IMR-90 (cell line): ENCODE measurements around the gene CFAP45. TPM values are rescaled to one million over a fixed set of nuclear protein-coding genes. Genes with fewer than 3 reads are reported as not detected.

Experiments
- ATAC-seq: fragments of 200-7000 bp; cut with Tn5 transposase; 2 replicates; pipeline ENCODE4 v1.9.1; 2020; ENCODE audit warnings: low read depth, mild to moderate bottlenecking, moderate library complexity
- BruUV-seq: library from RNA; stranded (reverse); fragments of 400-500 nt; replicated peaks from 2 replicates; lab custom pipeline; 2021; lab: Mats Ljungman, UMichigan
- CTCF ChIA-PET: fragments of 300-600 bp; formaldehyde crosslinking; extraction: SDS; loops from one replicate; lab custom pipeline; 2021; ENCODE audit warnings: antibody characterized with exemption; lab: Yijun Ruan, JAX
- POLR2A ChIA-PET: fragments of 300-600 bp; sonication (Branson Sonifier 250); formaldehyde crosslinking; loops from one replicate; lab custom pipeline; 2022; ENCODE audit warnings: antibody characterized with exemption; ENCODE audit not compliant: unreplicated experiment; lab: Charles Lee
- DNase-seq: peaks from one replicate; pipeline ENCODE4 v3.0.0; 2013
- H2AFZ ChIP-seq: replicated peaks from 2 replicates; pipeline ENCODE3; 2013; ENCODE audit warnings: low read length, mild to moderate bottlenecking; ENCODE audit not compliant: poor library complexity
- H2AK5ac ChIP-seq: 2 replicates; pipeline ENCODE4 v1.6.1; 2013; ENCODE audit warnings: low read depth, low read length, inconsistent platforms
- H2AK9ac ChIP-seq: replicated peaks from 2 replicates; pipeline ENCODE3; 2013; ENCODE audit warnings: mild to moderate bottlenecking, low read depth, low read length, moderate library complexity; ENCODE audit not compliant: poor library complexity
- H2BK120ac ChIP-seq: 2 replicates; pipeline ENCODE4 v1.6.1; 2013; ENCODE audit warnings: low read depth, low read length, inconsistent platforms
- H2BK15ac ChIP-seq: 3 replicates; pipeline ENCODE4 v1.6.1; 2013; ENCODE audit warnings: low read depth, low read length, inconsistent platforms
- H2BK20ac ChIP-seq: 2 replicates; pipeline ENCODE4 v1.6.1; 2013; ENCODE audit warnings: low read depth, mild to moderate bottlenecking, inconsistent platforms, low read length, moderate library complexity
- H2BK5ac ChIP-seq: 2 replicates; pipeline ENCODE4 v1.6.1; 2013; ENCODE audit warnings: mild to moderate bottlenecking, low read depth, low read length, inconsistent platforms; ENCODE audit not compliant: poor library complexity, severe bottlenecking
- H3K14ac ChIP-seq: replicated peaks from 2 replicates; pipeline ENCODE4 v1.6.1; 2013; ENCODE audit warnings: low read depth, low read length, inconsistent platforms
- H3K18ac ChIP-seq: 2 replicates; pipeline ENCODE4 v1.6.1; 2013; ENCODE audit warnings: low read depth, low read length, control low read depth
- H3K23ac ChIP-seq: 2 replicates; pipeline ENCODE4 v1.6.1; 2013; ENCODE audit warnings: low read depth, low read length, inconsistent platforms
- H3K27ac ChIP-seq: 2 replicates; pipeline ENCODE4 v1.5.1; 2013; ENCODE audit warnings: mild to moderate bottlenecking, control low read depth, low read length; ENCODE audit not compliant: insufficient read depth
- H3K27me3 ChIP-seq: 2 replicates; pipeline ENCODE4 v1.6.1; 2013; ENCODE audit warnings: low read length; ENCODE audit not compliant: control insufficient read depth, insufficient read depth
- H3K36me3 ChIP-seq: 2 replicates; pipeline ENCODE4 v1.6.1; 2013; ENCODE audit warnings: low read length, mixed read lengths; ENCODE audit not compliant: control insufficient read depth, insufficient read depth
- H3K4ac ChIP-seq: 2 replicates; pipeline ENCODE4 v1.6.1; 2013; ENCODE audit warnings: low read depth, low read length, inconsistent platforms
- H3K4me1 ChIP-seq: 2 replicates; pipeline ENCODE4 v1.6.1; 2013; ENCODE audit warnings: low read length, mixed read lengths; ENCODE audit not compliant: control insufficient read depth, insufficient read depth
- H3K4me2 ChIP-seq: 2 replicates; pipeline ENCODE4 v1.6.1; 2013; ENCODE audit warnings: low read depth, mild to moderate bottlenecking, control low read depth, low read length, moderate library complexity
- H3K4me3 ChIP-seq: 2 replicates; pipeline ENCODE4 v1.5.1; 2013; ENCODE audit warnings: low read depth, mild to moderate bottlenecking, control low read depth, low read length, moderate library complexity; ENCODE audit not compliant: insufficient read depth
- H3K56ac ChIP-seq: 2 replicates; pipeline ENCODE4 v1.6.1; 2013; ENCODE audit warnings: low read length, inconsistent platforms; ENCODE audit not compliant: insufficient read depth; ENCODE audit errors: extremely low read depth
- H3K79me1 ChIP-seq, 2 experiments: 2 replicates each; pipeline ENCODE4 v1.6.1; 2013; ENCODE audit warnings: low read length in 2 of 2, inconsistent platforms in 1 of 2, low read depth in 1 of 2
- H3K9ac ChIP-seq: 2 replicates; pipeline ENCODE4 v1.6.1; 2013; ENCODE audit warnings: low read depth, low read length, control low read depth
- H3K9me1 ChIP-seq: 2 replicates; pipeline ENCODE4 v1.6.1; 2013; ENCODE audit warnings: low read length, inconsistent platforms; ENCODE audit not compliant: insufficient read depth
- H3K9me3 ChIP-seq: 2 replicates; pipeline ENCODE4 v1.6.1; 2013; ENCODE audit warnings: low read length; ENCODE audit not compliant: control insufficient read depth, insufficient read depth
- H4K20me1 ChIP-seq: 2 replicates; pipeline ENCODE4 v1.6.1; 2013; ENCODE audit warnings: low read length, inconsistent platforms; ENCODE audit not compliant: insufficient read depth
- H4K5ac ChIP-seq: 2 replicates; pipeline ENCODE4 v1.6.1; 2013; ENCODE audit warnings: mild to moderate bottlenecking, low read depth, low read length, control low read depth
- H4K8ac ChIP-seq, 2 experiments: 2 replicates each; pipeline ENCODE4 v1.6.1; 2013; ENCODE audit warnings: low read depth in 2 of 2, low read length in 2 of 2, control low read depth in 1 of 2, inconsistent platforms in 1 of 2
- H4K91ac ChIP-seq: 2 replicates; pipeline ENCODE4 v1.6.1; 2013; ENCODE audit warnings: low read depth, low read length, inconsistent platforms; ENCODE audit not compliant: insufficient read depth
- BHLHE40 ChIP-seq: fragments of 150-350 bp; IDR thresholded peaks from 2 replicates; pipeline ENCODE4 v1.6.1; 2016; ENCODE audit warnings: mild to moderate bottlenecking, low read depth, low read length
- CEBPB ChIP-seq: IDR thresholded peaks from 2 replicates; pipeline ENCODE4 v1.6.1; 2012; ENCODE audit warnings: low read depth, low read length, improper control_type of control experiment
- CHD1 ChIP-seq: IDR thresholded peaks from 2 replicates; pipeline ENCODE4 v1.6.1; 2012; ENCODE audit warnings: low read depth, low read length, improper control_type of control experiment
- FOS ChIP-seq: fragments of 150-350 bp; IDR thresholded peaks from 2 replicates; pipeline ENCODE4 v1.6.1; 2016; ENCODE audit warnings: low read depth, low read length
- MAFK ChIP-seq: IDR thresholded peaks from 2 replicates; pipeline ENCODE4 v1.6.1; 2012; ENCODE audit warnings: low read depth, low read length, improper control_type of control experiment
- MAZ ChIP-seq: IDR thresholded peaks from 2 replicates; pipeline ENCODE4 v1.6.1; 2012; ENCODE audit warnings: low read depth, mild to moderate bottlenecking, low read length, improper control_type of control experiment, moderate library complexity, borderline replicate concordance
- MXI1 ChIP-seq: IDR thresholded peaks from 2 replicates; pipeline ENCODE4 v1.6.1; 2012; ENCODE audit warnings: low read depth, mild to moderate bottlenecking, low read length, moderate library complexity, borderline replicate concordance
- NFE2L2 ChIP-seq: fragments of 150-350 bp; IDR thresholded peaks from 2 replicates; pipeline ENCODE4 v1.6.1; 2016; ENCODE audit warnings: low read depth, mild to moderate bottlenecking, low read length
- POLR2A ChIP-seq: IDR thresholded peaks from 2 replicates; pipeline ENCODE4 v1.6.1; 2012; ENCODE audit warnings: mild to moderate bottlenecking, low read depth, low read length
- RAD21 ChIP-seq: IDR thresholded peaks from 2 replicates; pipeline ENCODE4 v1.6.1; 2012; ENCODE audit warnings: low read length, improper control_type of control experiment
- RCOR1 ChIP-seq: IDR thresholded peaks from 2 replicates; pipeline ENCODE4 v1.6.1; 2012; ENCODE audit warnings: mild to moderate bottlenecking, low read length, improper control_type of control experiment; ENCODE audit not compliant: insufficient replicate concordance
- RFX5 ChIP-seq: IDR thresholded peaks from 2 replicates; pipeline ENCODE4 v1.8.0; 2012; ENCODE audit warnings: low read depth, mild to moderate bottlenecking, low read length, moderate library complexity
- SMC3 ChIP-seq: fragments of 150-350 bp; IDR thresholded peaks from 2 replicates; pipeline ENCODE4 v1.6.1; 2016; ENCODE audit warnings: low read depth, mild to moderate bottlenecking, antibody characterized with exemption, low read length, moderate library complexity
- WGBS, 2 experiments: methylation state at CpG; one replicate each; pipeline versions ENCODE4 v1.1.5 to v1.1.7; 2013; ENCODE audit warnings: missing lambda C conversion rate in 2 of 2; ENCODE audit not compliant: insufficient read length in 1 of 2; ENCODE audit errors: extremely low coverage in 2 of 2; 5-methylcytosine and 5-hydroxymethylcytosine counted together
- dilution Hi-C: fragments of 300-500 bp; cut with HindIII; formaldehyde crosslinking; loops from one replicate; pipeline ENCODE4 v1.14.3; 2018; ENCODE audit warnings: low sequenced_read_pairs; ENCODE audit not compliant: unreplicated experiment
- in situ Hi-C: fragments of 300-500 bp; cut with MboI; formaldehyde crosslinking; loops from 3 replicates; pipeline ENCODE4 v1.14.3; 2019; ENCODE audit warnings: low sequenced_read_pairs, inconsistent platforms, mixed read lengths
- intact Hi-C: fragments of 100-400 bp; cut with micrococcal nuclease; formaldehyde crosslinking; loops from 2 replicates; pipeline ENCODE4 v1.10.0; 2022
- polyA plus RNA-seq, 3 experiments: library from polyadenylated mRNA; depleted of rRNA; stranded (reverse); fragments of >200 nt; gene quantifications; 2 replicates each; pipeline ENCODE4 v1.2.3, GENCODE V29; 2012; ENCODE audit warnings: low replicate concordance in 1 of 3
- total RNA-seq: library from RNA; depleted of rRNA; stranded (reverse); fragments of >200 nt; gene quantifications from 2 replicates; pipeline ENCODE4 v1.2.3, GENCODE V29; 2012
- TF ChIP-seq, protein P1 (sequence below): fragments of 150-350 bp; IDR thresholded peaks from 2 replicates; pipeline ENCODE4 v1.6.1; 2016; ENCODE audit warnings: low read depth, mild to moderate bottlenecking, low read length, moderate library complexity, borderline replicate concordance
- TF ChIP-seq, protein P2 (sequence below): fragments of 150-350 bp; IDR thresholded peaks from 2 replicates; pipeline ENCODE4 v1.6.1; 2017; ENCODE audit warnings: mild to moderate bottlenecking, antibody characterized with exemption, low read length, low read depth
- TF ChIP-seq, protein P3 (sequence below): conservative IDR thresholded peaks from 2 replicates; pipeline ENCODE4 v1.5.1; 2012; ENCODE audit warnings: mild to moderate bottlenecking, low read depth, low read length, improper control_type of control experiment

CFAP45 gene
- total and polyA plus RNA-seq, 2 of the 4 experiments (the other 2 are of a cell fraction): 0.51 to 0.72 TPM

DNA sequence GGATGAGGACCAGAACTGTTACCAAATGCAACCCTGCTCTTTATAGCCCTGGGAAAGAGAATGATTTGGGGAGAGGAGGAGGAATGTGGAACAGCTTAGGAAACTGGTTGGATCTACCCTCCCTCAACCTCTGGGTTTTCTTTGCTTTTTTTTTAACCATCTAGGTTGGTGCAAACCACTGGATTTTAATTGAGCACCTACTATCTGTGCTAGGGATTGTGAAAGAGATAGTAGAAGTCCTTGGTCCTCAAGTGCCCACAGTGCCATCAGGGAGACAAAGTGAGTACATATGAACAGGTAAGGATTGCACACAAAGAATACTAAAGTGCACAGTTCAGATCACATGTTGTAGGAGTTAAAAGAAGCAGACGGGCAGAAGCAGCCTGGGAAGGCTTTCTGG lies 20.7 kb upstream of the CFAP45 start:
- WGBS, 2 experiments: no CpG with 5 or more reads among the region's 1 CpG
- Histone ChIP-seq H2AK9ac (no peak overlapping the region), H2BK20ac (no peak overlapping the region), H2BK5ac (no peak overlapping the region), H3K4me2 (no peak overlapping the region), H4K5ac (no peak overlapping the region), H3K27me3 (no peaks in the 10 kb centered on the region), H3K36me3 (peaks cover 35% of the 10 kb centered on the region), H4K8ac (no peak overlapping the region), H3K9me3 (no peaks in the 10 kb centered on the region), H3K27ac (no peak overlapping the region), H3K9me1 (peaks cover 37% of the 10 kb centered on the region), H3K23ac (peak overlapping the region; percentile 4; the same call in 1 of the 2 replicates), H4K20me1 (peaks cover 79% of the 10 kb centered on the region), H2AK5ac (no peak overlapping the region), H4K91ac (no peak overlapping the region), H2AFZ (no peak overlapping the region), H3K14ac (no peak overlapping the region), H2BK15ac (no peak overlapping the region), H2BK120ac (no peak overlapping the region), H3K56ac (no peak overlapping the region), H3K18ac (no peak overlapping the region), H3K79me1 (peaks cover 9 to 75% of the 10 kb centered on the region in 2 experiments), H3K4me3 (no peak overlapping the region), H3K9ac (no peak overlapping the region), H3K4ac (no peak overlapping the region), H3K4me1 (peaks cover 35% of the 10 kb centered on the region)
- CTCF ChIA-PET: no interaction called here
- TF ChIP-seq, protein P1, sequence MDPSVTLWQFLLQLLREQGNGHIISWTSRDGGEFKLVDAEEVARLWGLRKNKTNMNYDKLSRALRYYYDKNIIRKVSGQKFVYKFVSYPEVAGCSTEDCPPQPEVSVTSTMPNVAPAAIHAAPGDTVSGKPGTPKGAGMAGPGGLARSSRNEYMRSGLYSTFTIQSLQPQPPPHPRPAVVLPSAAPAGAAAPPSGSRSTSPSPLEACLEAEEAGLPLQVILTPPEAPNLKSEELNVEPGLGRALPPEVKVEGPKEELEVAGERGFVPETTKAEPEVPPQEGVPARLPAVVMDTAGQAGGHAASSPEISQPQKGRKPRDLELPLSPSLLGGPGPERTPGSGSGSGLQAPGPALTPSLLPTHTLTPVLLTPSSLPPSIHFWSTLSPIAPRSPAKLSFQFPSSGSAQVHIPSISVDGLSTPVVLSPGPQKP: no peak
- TF ChIP-seq RAD21 (no peak), BHLHE40 (no peak), SMC3 (no peak), MAZ (no peak), MXI1 (no peak), MAFK (no peak), FOS (no peak), RFX5 (no peak), NFE2L2 (no peak), RCOR1 (no peak), POLR2A (no peak), CHD1 (no peak), CEBPB (no peak)
- TF ChIP-seq, protein P2, sequence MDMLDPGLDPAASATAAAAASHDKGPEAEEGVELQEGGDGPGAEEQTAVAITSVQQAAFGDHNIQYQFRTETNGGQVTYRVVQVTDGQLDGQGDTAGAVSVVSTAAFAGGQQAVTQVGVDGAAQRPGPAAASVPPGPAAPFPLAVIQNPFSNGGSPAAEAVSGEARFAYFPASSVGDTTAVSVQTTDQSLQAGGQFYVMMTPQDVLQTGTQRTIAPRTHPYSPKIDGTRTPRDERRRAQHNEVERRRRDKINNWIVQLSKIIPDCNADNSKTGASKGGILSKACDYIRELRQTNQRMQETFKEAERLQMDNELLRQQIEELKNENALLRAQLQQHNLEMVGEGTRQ: no peak
- TF ChIP-seq, protein P3, sequence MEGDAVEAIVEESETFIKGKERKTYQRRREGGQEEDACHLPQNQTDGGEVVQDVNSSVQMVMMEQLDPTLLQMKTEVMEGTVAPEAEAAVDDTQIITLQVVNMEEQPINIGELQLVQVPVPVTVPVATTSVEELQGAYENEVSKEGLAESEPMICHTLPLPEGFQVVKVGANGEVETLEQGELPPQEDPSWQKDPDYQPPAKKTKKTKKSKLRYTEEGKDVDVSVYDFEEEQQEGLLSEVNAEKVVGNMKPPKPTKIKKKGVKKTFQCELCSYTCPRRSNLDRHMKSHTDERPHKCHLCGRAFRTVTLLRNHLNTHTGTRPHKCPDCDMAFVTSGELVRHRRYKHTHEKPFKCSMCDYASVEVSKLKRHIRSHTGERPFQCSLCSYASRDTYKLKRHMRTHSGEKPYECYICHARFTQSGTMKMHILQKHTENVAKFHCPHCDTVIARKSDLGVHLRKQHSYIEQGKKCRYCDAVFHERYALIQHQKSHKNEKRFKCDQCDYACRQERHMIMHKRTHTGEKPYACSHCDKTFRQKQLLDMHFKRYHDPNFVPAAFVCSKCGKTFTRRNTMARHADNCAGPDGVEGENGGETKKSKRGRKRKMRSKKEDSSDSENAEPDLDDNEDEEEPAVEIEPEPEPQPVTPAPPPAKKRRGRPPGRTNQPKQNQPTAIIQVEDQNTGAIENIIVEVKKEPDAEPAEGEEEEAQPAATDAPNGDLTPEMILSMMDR: no peak
- intact Hi-C loops (loop anchor here (10.0 kb wide), 1 partner anchor 294 kb away; no protein-coding TSS in a partner anchor), in situ Hi-C loops (no loop called here), dilution Hi-C loops (no loop called here)
- BruUV-seq: no TSS peak
- DNase-seq (no peak), ATAC-seq (no peak)
- POLR2A ChIA-PET: no interaction called here
